Upper lobe of left lung (tissue), 4 donors: ENCODE results near the gene SPNS3.

Experiments used
- POLR2A ChIP-seq, 4 donors: fragments of 450-650 bp; IDR thresholded peaks; one replicate each; pipeline ENCODE4 v1.5.1; 2016 to 2017; ENCODE audit warnings: antibody characterized with exemption in 4 of 4, mild to moderate bottlenecking in 2 of 4
- POLR2AphosphoS5 ChIP-seq, 2 donors: sonication (generic); formaldehyde crosslinking; IDR thresholded peaks; one replicate each; pipeline ENCODE4 v1.5.1; 2017; ENCODE audit warnings: antibody characterized with exemption in 2 of 2
- TF ChIP-seq, protein P1 (sequence below), 6 experiments: fragments of 450-650 bp in 4 of 6; fragments of 200-600 bp in 2 of 6; sonication (generic) in 2 of 6; IDR thresholded peaks; one replicate each; pipeline ENCODE4 v1.5.1; 2016 to 2019; ENCODE audit warnings: antibody characterized with exemption in 6 of 6

DNA sequence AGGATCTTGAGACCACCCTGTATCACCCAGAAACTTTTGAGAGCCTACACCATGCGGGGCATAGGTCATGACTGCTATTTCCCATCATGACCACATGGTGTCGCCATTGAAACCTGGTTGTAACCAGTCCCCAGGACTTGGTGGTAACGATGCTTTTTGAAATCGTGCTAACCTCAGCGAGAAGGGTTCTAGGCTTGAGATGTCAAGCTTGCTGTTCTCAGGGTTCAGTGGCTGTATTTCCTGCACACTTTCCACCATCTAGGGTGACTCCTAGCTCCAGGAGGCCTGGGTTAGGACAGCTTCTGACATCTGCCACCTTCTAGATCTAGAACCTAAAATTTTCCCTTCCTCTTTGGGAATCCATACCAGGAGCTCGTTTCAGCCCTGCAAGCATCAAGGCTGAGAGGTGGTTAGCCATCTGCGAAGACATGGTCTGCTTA lies 13.0 kb upstream of the SPNS3 start:
- no peak for TF ChIP-seq POLR2AphosphoS5 (IDR thresholded peaks at IDR 0.05)
- TF ChIP-seq, protein P1, sequence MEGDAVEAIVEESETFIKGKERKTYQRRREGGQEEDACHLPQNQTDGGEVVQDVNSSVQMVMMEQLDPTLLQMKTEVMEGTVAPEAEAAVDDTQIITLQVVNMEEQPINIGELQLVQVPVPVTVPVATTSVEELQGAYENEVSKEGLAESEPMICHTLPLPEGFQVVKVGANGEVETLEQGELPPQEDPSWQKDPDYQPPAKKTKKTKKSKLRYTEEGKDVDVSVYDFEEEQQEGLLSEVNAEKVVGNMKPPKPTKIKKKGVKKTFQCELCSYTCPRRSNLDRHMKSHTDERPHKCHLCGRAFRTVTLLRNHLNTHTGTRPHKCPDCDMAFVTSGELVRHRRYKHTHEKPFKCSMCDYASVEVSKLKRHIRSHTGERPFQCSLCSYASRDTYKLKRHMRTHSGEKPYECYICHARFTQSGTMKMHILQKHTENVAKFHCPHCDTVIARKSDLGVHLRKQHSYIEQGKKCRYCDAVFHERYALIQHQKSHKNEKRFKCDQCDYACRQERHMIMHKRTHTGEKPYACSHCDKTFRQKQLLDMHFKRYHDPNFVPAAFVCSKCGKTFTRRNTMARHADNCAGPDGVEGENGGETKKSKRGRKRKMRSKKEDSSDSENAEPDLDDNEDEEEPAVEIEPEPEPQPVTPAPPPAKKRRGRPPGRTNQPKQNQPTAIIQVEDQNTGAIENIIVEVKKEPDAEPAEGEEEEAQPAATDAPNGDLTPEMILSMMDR (IDR thresholded peaks at IDR 0.05): peak; percentile 78 to 88 (median 84)
- TF ChIP-seq POLR2A (IDR thresholded peaks at IDR 0.05): no peak
